Uterus (tissue), 4 donors: ENCODE results near the gene SDC1. TPM values are rescaled to one million over a fixed set of nuclear protein-coding genes. Genes with fewer than 3 reads are reported as not detected.

Experiments
- DNase-seq, 2 donors: peaks; one replicate each; pipeline ENCODE4 v3.0.0-alpha.2; 2019 to 2020
- H3K27ac ChIP-seq, 2 donors: fragments of 200-600 bp; sonication (generic); 1 replicate in 1 of 2; 2 replicates in 1 of 2; pipeline ENCODE4 v1.5.1; 2016 to 2018
- H3K27me3 ChIP-seq, 2 donors: fragments of 200-600 bp; sonication (generic); one replicate each; pipeline ENCODE4 v1.5.1; 2018 to 2019; ENCODE audit warnings: control low read depth in 1 of 2
- H3K36me3 ChIP-seq, 2 donors: fragments of 200-600 bp; sonication (generic); one replicate each; pipeline ENCODE4 v1.5.1; 2019; ENCODE audit warnings: control low read depth in 1 of 2
- H3K4me1 ChIP-seq, 2 donors: fragments of 200-600 bp; sonication (generic); one replicate each; pipeline ENCODE4 v1.5.1; 2018 to 2019; ENCODE audit warnings: control low read depth in 1 of 2
- H3K4me3 ChIP-seq, 2 donors: fragments of 200-600 bp; sonication (generic); 1 replicate in 1 of 2; 2 replicates in 1 of 2; pipeline ENCODE4 v1.5.1; 2018 to 2019; ENCODE audit warnings: mild to moderate bottlenecking in 1 of 2
- H3K9me3 ChIP-seq, 2 donors: fragments of 200-600 bp; sonication (generic); one replicate each; pipeline ENCODE4 v1.5.1; 2019; ENCODE audit warnings: control low read depth in 1 of 2
- CTCF ChIP-seq, 4 experiments: fragments of 200-600 bp in 2 of 4; fragments of 450-650 bp in 2 of 4; sonication (generic) in 2 of 4; IDR thresholded peaks; one replicate each; pipeline ENCODE4 v1.5.1; 2016 to 2019; ENCODE audit warnings: antibody characterized with exemption in 4 of 4, mild to moderate bottlenecking in 2 of 4, moderate library complexity in 1 of 4
- POLR2A ChIP-seq, 2 donors: fragments of 450-650 bp; IDR thresholded peaks; one replicate each; pipeline ENCODE4 v1.6.1; 2016; ENCODE audit warnings: antibody characterized with exemption in 2 of 2, mild to moderate bottlenecking in 1 of 2, moderate library complexity in 1 of 2
- intact Hi-C: fragments of 100-400 bp; cut with DNase I; formaldehyde crosslinking; loops from one replicate; pipeline ENCODE4 v1.15.1; 2023; ENCODE audit warnings: low total_unique reads
- total RNA-seq, 4 donors: library from RNA; depleted of rRNA in 3 of 4; stranded (reverse); fragments of >200 nt in 3 of 4; gene quantifications; one replicate each; pipeline versions ENCODE4 v1.1.0 to v1.2.4, GENCODE V29; 2014 to 2023
- donor health status: DM: yes; HTN: yes; CAD: no.

The SDC1 gene
- total RNA-seq, 4 donors from 2014 or later: 0.29 to 30.1 (median 3.0) TPM; not detected in 1

GRCh38 chr2:20188201-20188600 lies 36.7 kb downstream of the SDC1 start:
- H3K4me1 ChIP-seq: no peaks in the 10 kb centered on the region
- intact Hi-C loops: no loop called here

DNA sequence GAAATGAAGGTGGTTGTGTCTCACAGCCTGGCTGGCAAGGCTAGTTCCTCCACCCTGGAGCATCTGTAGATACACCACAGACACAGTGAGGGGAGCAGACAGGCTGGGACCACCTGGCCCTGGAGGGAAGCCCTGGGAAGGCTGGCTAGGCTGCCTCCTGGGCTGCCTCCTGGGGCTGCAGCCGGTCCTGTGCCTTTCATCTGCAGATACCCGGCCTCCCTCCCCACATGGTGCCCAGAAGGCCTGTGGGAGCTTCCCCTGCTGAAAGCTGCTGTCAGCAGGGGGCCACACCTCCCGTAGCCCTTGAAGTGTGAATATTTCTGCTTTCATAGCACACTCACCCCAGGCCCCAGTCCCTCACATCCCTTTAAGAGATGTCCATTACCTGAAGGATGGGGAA lies 37.6 kb downstream of the SDC1 start:
- Histone ChIP-seq H3K4me1 (no peaks in the 10 kb centered on the region), H3K27ac (no peak overlapping the region), H3K9me3 (no peaks in the 10 kb centered on the region), H3K36me3 (no peaks in the 10 kb centered on the region), H3K4me3 (no peak overlapping the region), H3K27me3 (no peaks in the 10 kb centered on the region)
- intact Hi-C loops: no loop called here
- DNase-seq: no peak
- TF ChIP-seq POLR2A (IDR thresholded peaks at IDR 0.05) (no peak), CTCF (IDR thresholded peaks at IDR 0.05) (no peak)

More at GRCh38 chr2:20188201-20188600, 36.7 kb downstream of the SDC1 start:
- no peak overlapping the region for H3K4me3 ChIP-seq
- DNase-seq: no peak
- H3K27me3 ChIP-seq: no peaks in the 10 kb centered on the region
- no peak for TF ChIP-seq POLR2A (IDR thresholded peaks at IDR 0.05)
- no peak for TF ChIP-seq CTCF (IDR thresholded peaks at IDR 0.05)
- no peaks in the 10 kb centered on the region for H3K9me3 ChIP-seq
- no peak overlapping the region for H3K27ac ChIP-seq
- H3K36me3 ChIP-seq: no peaks in the 10 kb centered on the region

GRCh38 chr2:20186855-20187187 lies 38.1 kb downstream of the SDC1 start:
- Histone ChIP-seq H3K4me3 (no peak overlapping the region), H3K27ac (no peak overlapping the region), H3K36me3 (no peaks in the 10 kb centered on the region), H3K4me1 (no peaks in the 10 kb centered on the region), H3K9me3 (no peaks in the 10 kb centered on the region), H3K27me3 (no peaks in the 10 kb centered on the region)
- TF ChIP-seq POLR2A (IDR thresholded peaks at IDR 0.05) (no peak), CTCF (IDR thresholded peaks at IDR 0.05) (no peak)
- no peak for DNase-seq
- intact Hi-C loops: no loop called here

- Histone ChIP-seq H3K4me3 (no peak overlapping the region), H3K9me3 (no peaks in the 10 kb centered on the region), H3K27ac (no peak overlapping the region), H3K36me3 (no peaks in the 10 kb centered on the region), H3K27me3 (no peaks in the 10 kb centered on the region), H3K4me1 (no peaks in the 10 kb centered on the region)
- intact Hi-C loops: no loop called here
- TF ChIP-seq POLR2A (IDR thresholded peaks at IDR 0.05) (no peak), CTCF (IDR thresholded peaks at IDR 0.05) (no peak)
- no peak for DNase-seq
Observed at GRCh38 chr2:20186078-20186854, 38.7 kb downstream of the SDC1 start.

GRCh38 chr2:20185176-20186022 lies 39.5 kb downstream of the SDC1 start:
- intact Hi-C loops: no loop called here
- Histone ChIP-seq H3K4me1 (no peaks in the 10 kb centered on the region), H3K36me3 (no peaks in the 10 kb centered on the region), H3K9me3 (no peaks in the 10 kb centered on the region), H3K27ac (no peak overlapping the region), H3K4me3 (no peak overlapping the region), H3K27me3 (no peaks in the 10 kb centered on the region)
- no peak for TF ChIP-seq CTCF (IDR thresholded peaks at IDR 0.05)
- TF ChIP-seq POLR2A (IDR thresholded peaks at IDR 0.05): no peak
- no peak for DNase-seq
